MM.1S (cell line): ENCODE data around the gene CDH1.

Experiments used
- DNase-seq: peaks from one replicate; pipeline ENCODE4 v3.0.0-alpha.2; 2015
- H2AFZ ChIP-seq: fragments of 300-600 bp; sonication (generic); 2 replicates; pipeline ENCODE4 v1.6.0; 2016; ENCODE audit warnings: antibody characterized with exemption, low read length
- H3F3A ChIP-seq: fragments of 300-600 bp; sonication (generic); 2 replicates; pipeline ENCODE4 v1.6.1; 2016; ENCODE audit warnings: mild to moderate bottlenecking, antibody characterized with exemption, low read length, moderate library complexity, mixed read lengths; ENCODE audit not compliant: insufficient read depth
- H3K27ac ChIP-seq: fragments of 300-600 bp; sonication (generic); 2 replicates; pipeline ENCODE4 v1.5.1; 2016; ENCODE audit warnings: mild to moderate bottlenecking, low read length
- H3K27me3 ChIP-seq: fragments of 300-600 bp; sonication (generic); replicated peaks from 2 replicates; pipeline ENCODE4 v1.6.0; 2016; ENCODE audit warnings: low read length; ENCODE audit not compliant: insufficient read depth
- H3K36me3 ChIP-seq: fragments of 300-600 bp; sonication (generic); replicated peaks from 2 replicates; pipeline ENCODE4 v1.6.1; 2016; ENCODE audit warnings: mild to moderate bottlenecking, low read length, mixed read lengths; ENCODE audit not compliant: insufficient read depth
- H3K4me1 ChIP-seq: fragments of 300-600 bp; sonication (generic); 2 replicates; pipeline ENCODE4 v1.6.1; 2016; ENCODE audit warnings: low read length, mixed read lengths
- H3K4me2 ChIP-seq: fragments of 300-600 bp; sonication (generic); 2 replicates; pipeline ENCODE4 v1.6.0; 2016; ENCODE audit warnings: low read depth, low read length
- H3K4me3 ChIP-seq: fragments of 300-600 bp; sonication (generic); 2 replicates; pipeline ENCODE4 v1.5.1; 2016; ENCODE audit warnings: low read length, mixed read lengths
- H3K79me2 ChIP-seq: fragments of 300-600 bp; sonication (generic); 2 replicates; pipeline ENCODE4 v1.6.1; 2016; ENCODE audit warnings: mixed run types, low read length, mixed read lengths
- H3K9ac ChIP-seq: fragments of 300-600 bp; sonication (generic); 2 replicates; pipeline ENCODE4 v1.6.1; 2016; ENCODE audit warnings: low read length, mixed read lengths
- H3K9me2 ChIP-seq: fragments of 300-600 bp; sonication (generic); replicated peaks from 2 replicates; pipeline ENCODE4 v1.6.1; 2016; ENCODE audit warnings: mild to moderate bottlenecking, low read length, mixed read lengths; ENCODE audit not compliant: insufficient read depth
- H3K9me3 ChIP-seq: fragments of 300-600 bp; sonication (generic); replicated peaks from 2 replicates; pipeline ENCODE4 v1.6.1; 2016; ENCODE audit warnings: mild to moderate bottlenecking, low read length, mixed read lengths; ENCODE audit not compliant: insufficient read depth
- H4K20me1 ChIP-seq: fragments of 300-600 bp; sonication (generic); 2 replicates; pipeline ENCODE4 v1.6.1; 2016; ENCODE audit warnings: mild to moderate bottlenecking, low read length, moderate library complexity, mixed read lengths; ENCODE audit not compliant: insufficient read depth
- EZH2 ChIP-seq: fragments of 300-600 bp; sonication (generic); optimal IDR thresholded peaks from 2 replicates; pipeline ENCODE3; 2017; ENCODE audit warnings: low read depth, mild to moderate bottlenecking, antibody characterized with exemption, low read length, mixed read lengths
- EZH2phosphoT487 ChIP-seq: fragments of 300-600 bp; sonication (generic); IDR thresholded peaks from 2 replicates; pipeline ENCODE4 v1.6.1; 2018; ENCODE audit warnings: antibody characterized with exemption, low read length
- TF ChIP-seq, protein P1 (sequence below): fragments of 300-600 bp; sonication (generic); IDR thresholded peaks from 2 replicates; pipeline ENCODE4 v1.5.1; 2016; ENCODE audit warnings: antibody characterized with exemption, low read length, mixed read lengths

Gene CDH1

DNA sequence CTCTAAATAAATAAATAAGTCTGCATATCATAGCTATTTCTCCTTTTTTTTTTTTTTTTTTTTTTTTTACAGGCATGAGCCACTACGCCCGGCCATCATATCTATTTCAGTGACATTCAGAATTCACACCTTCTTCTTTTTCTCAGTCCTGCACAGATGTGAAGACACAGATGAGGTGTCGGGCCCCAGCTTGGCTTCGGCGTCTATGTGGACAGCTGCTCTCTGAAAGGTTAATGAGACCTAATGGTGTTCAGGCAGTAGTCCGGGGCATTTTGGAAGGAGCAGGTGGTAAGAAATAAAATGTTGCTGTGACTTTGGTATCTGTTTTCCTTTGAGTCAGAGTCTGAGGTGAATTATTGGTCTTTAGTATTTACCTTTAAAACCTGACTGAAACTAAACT lies 129.8 kb downstream of the CDH1 start:
- H3K79me2 ChIP-seq, result no peaks in the 10 kb centered on the region
- no peak overlapping the region for H3K4me2 ChIP-seq
- no peak overlapping the region for H3K4me3 ChIP-seq
- no peaks in the 10 kb centered on the region for H3K27me3 ChIP-seq
- no peak overlapping the region for H3K27ac ChIP-seq
- no peak overlapping the region for H3K9ac ChIP-seq
- H3K36me3 ChIP-seq, result no peaks in the 10 kb centered on the region
- DNase-seq, result no peak
- no peaks in the 10 kb centered on the region for H3F3A ChIP-seq
- H3K9me3 ChIP-seq, result no peaks in the 10 kb centered on the region
- no peaks in the 10 kb centered on the region for H3K4me1 ChIP-seq
- H4K20me1 ChIP-seq, result no peaks in the 10 kb centered on the region
- TF ChIP-seq EZH2, result no peak
- no peak for TF ChIP-seq EZH2phosphoT487
- TF ChIP-seq, protein P1, sequence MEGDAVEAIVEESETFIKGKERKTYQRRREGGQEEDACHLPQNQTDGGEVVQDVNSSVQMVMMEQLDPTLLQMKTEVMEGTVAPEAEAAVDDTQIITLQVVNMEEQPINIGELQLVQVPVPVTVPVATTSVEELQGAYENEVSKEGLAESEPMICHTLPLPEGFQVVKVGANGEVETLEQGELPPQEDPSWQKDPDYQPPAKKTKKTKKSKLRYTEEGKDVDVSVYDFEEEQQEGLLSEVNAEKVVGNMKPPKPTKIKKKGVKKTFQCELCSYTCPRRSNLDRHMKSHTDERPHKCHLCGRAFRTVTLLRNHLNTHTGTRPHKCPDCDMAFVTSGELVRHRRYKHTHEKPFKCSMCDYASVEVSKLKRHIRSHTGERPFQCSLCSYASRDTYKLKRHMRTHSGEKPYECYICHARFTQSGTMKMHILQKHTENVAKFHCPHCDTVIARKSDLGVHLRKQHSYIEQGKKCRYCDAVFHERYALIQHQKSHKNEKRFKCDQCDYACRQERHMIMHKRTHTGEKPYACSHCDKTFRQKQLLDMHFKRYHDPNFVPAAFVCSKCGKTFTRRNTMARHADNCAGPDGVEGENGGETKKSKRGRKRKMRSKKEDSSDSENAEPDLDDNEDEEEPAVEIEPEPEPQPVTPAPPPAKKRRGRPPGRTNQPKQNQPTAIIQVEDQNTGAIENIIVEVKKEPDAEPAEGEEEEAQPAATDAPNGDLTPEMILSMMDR, result no peak
- H2AFZ ChIP-seq, result no peak overlapping the region
- H3K9me2 ChIP-seq, result no peaks in the 10 kb centered on the region

DNA sequence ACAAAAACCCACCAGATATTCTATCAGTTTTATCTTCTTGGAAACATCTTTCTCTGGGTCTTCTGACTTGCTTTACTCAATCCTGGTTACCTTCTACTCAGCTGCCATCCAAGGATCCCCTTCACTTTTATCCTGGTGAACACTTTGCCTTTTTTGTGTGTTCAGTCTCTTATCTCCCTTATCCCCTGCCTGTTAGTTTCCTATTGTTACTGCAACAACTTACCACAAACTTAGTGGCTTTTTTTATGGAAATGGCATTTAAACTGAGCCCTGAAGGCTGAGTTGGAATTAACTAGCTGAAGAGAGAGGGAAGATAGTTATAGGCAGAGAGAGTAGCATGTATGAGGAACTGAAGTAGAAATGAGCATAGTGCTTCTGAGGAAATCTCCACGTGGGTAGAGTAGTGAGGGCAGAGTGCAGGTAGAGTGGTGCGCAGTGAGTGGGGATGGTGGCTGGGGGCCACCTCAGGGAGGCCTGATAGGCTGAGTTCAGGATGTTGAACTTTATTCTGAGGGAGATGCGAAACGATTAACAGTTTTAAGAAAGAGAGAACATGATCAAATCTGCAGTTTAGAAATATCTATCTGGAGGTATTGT lies 132.5 kb downstream of the CDH1 start:
- H4K20me1 ChIP-seq, result no peaks in the 10 kb centered on the region
- H3K4me2 ChIP-seq, result no peak overlapping the region
- H3K27me3 ChIP-seq, result no peaks in the 10 kb centered on the region
- H3K9me3 ChIP-seq, result no peaks in the 10 kb centered on the region
- no peaks in the 10 kb centered on the region for H3K9me2 ChIP-seq
- no peak overlapping the region for H3K9ac ChIP-seq
- no peak overlapping the region for H3K4me3 ChIP-seq
- H3K27ac ChIP-seq, result no peak overlapping the region
- no peak for DNase-seq
- no peaks in the 10 kb centered on the region for H3K36me3 ChIP-seq
- H3K79me2 ChIP-seq, result no peaks in the 10 kb centered on the region
- H2AFZ ChIP-seq, result no peak overlapping the region
- TF ChIP-seq EZH2 (no peak), EZH2phosphoT487 (no peak)
- TF ChIP-seq, protein P1, result no peak
- no peaks in the 10 kb centered on the region for H3K4me1 ChIP-seq
- H3F3A ChIP-seq, result no peaks in the 10 kb centered on the region

DNA sequence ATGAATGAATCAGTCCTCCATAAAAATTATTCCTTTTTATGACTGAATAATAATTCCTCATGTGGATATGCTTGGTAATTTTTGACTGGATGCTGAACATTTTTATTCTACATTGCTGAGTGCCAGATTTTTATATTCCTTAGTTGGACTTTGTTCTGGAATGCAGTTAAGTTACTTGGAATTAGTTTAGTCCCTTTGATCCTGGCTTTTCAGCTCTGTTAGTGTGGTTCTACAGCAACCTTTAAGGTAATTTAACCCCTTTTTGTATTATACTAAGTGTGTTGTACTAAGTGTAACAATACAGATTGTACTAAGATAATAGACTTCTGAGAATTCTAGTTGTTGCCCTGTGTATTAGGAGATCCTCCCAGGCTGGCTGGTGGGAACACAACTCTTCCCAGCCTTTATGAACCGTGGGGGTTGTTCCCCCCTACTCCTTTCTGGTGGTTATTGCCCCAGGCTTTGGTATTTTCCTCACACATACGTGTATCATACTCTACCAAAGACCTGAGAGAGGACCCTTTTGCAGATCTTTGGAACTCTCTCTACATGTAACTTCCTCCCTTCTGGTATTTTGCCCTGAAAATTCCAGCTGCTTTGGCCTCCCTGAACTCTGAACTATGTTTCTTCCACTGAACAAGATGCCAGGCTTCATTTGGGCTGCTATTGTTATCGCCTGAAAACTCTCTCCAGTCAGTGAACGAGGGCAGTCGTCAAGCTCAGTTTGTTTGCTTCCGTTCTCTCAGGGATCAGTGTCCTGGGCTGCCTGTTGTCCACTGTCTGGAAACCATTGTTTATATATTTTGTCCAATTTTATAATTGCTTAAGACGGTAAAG lies 136.8 kb downstream of the CDH1 start:
- Histone ChIP-seq H3K27me3 (no peaks in the 10 kb centered on the region), H3K4me1 (no peaks in the 10 kb centered on the region), H3K9me3 (no peaks in the 10 kb centered on the region), H3F3A (no peaks in the 10 kb centered on the region), H3K79me2 (no peaks in the 10 kb centered on the region), H3K4me2 (no peak overlapping the region), H3K4me3 (no peak overlapping the region), H3K36me3 (no peaks in the 10 kb centered on the region), H3K27ac (no peak overlapping the region), H4K20me1 (no peaks in the 10 kb centered on the region), H3K9ac (no peak overlapping the region), H2AFZ (no peak overlapping the region), H3K9me2 (no peaks in the 10 kb centered on the region)
- DNase-seq, result no peak
- TF ChIP-seq EZH2phosphoT487 (no peak), EZH2 (no peak)
- TF ChIP-seq, protein P1, result no peak
